Glutamatergic neuron (in vitro differentiated cells): Measurements from ENCODE around the gene SPN. TPM values are rescaled to one million over a fixed set of nuclear protein-coding genes. Genes with fewer than 3 reads are reported as not detected.
A peak's percentile ranks its signal among the peaks of the same experiment; 100 is the strongest.
"Not testable (repeated sequence)": the region's sequence is repeated elsewhere in the genome, so short reads cannot be mapped to it uniquely, and the experiment has no call there.

Source experiments
- DNase-seq: peaks from one replicate; pipeline ENCODE4 v3.0.0; 2022
- H3K27ac Mint-ChIP-seq: one replicate; pipeline ENCODE4 v1.8.0; 2020; ENCODE audit warnings: mild to moderate bottlenecking, mixed read lengths, inconsistent platforms; ENCODE audit not compliant: unreplicated experiment
- H3K27me3 Mint-ChIP-seq: one replicate; pipeline ENCODE4 v1.8.0; 2020; ENCODE audit warnings: mild to moderate bottlenecking, moderate library complexity, mixed read lengths, inconsistent platforms; ENCODE audit not compliant: unreplicated experiment
- H3K36me3 Mint-ChIP-seq: one replicate; pipeline ENCODE4 v1.8.0; 2020; ENCODE audit warnings: mild to moderate bottlenecking, mixed read lengths, inconsistent platforms; ENCODE audit not compliant: unreplicated experiment
- H3K4me1 Mint-ChIP-seq: one replicate; pipeline ENCODE4 v1.8.0; 2020; ENCODE audit warnings: mild to moderate bottlenecking, low read depth, mixed read lengths, inconsistent platforms; ENCODE audit not compliant: unreplicated experiment
- H3K4me3 Mint-ChIP-seq: one replicate; pipeline ENCODE4 v1.8.0; 2020; ENCODE audit warnings: mild to moderate bottlenecking, mixed read lengths, inconsistent platforms; ENCODE audit not compliant: unreplicated experiment
- H3K9me3 Mint-ChIP-seq: one replicate; pipeline ENCODE4 v1.8.0; 2020; ENCODE audit warnings: mild to moderate bottlenecking, moderate library complexity, mixed read lengths, inconsistent platforms; ENCODE audit not compliant: unreplicated experiment
- CTCF ChIP-seq: fragments of 200-600 bp; sonication (generic); IDR thresholded peaks from one replicate; pipeline ENCODE4 v1.5.0; 2021; ENCODE audit not compliant: partially characterized antibody, unreplicated experiment
- long read RNA-seq: library from polyadenylated mRNA; unstranded; transcript quantifications from one replicate; pipeline ENCODE4 v2.0.0, GENCODE V29; 2020; ENCODE audit not compliant: unreplicated experiment
- total RNA-seq: library from RNA; stranded (reverse); fragmentation: NEBNext Ultra II Directional; extraction: Animal tissue kit (Norgen Biotek cat#: 25700); gene quantifications from one replicate; pipeline ENCODE4 v1.2.1, GENCODE V29; 2021; ENCODE audit not compliant: unreplicated experiment

The SPN gene
- 0.27 TPM for total RNA-seq
- long read RNA-seq = 0 reads

- peaks cover 7% of the 10 kb centered on the region for H3K27me3 Mint-ChIP-seq
- TF ChIP-seq CTCF = no peak
- H3K4me3 Mint-ChIP-seq = peak within 1 kb of the TSS; percentile 20
- DNase-seq = no peak
- H3K4me1 Mint-ChIP-seq = peaks cover 19% of the 10 kb centered on the region
- no peak within 1 kb of the TSS for H3K27ac Mint-ChIP-seq
- peaks cover 1% of the 10 kb centered on the region for H3K9me3 Mint-ChIP-seq
- no peaks in the 10 kb centered on the region for H3K36me3 Mint-ChIP-seq
Observed at GRCh38 chr16:29663016-29663806, at the start of gene SPN. TSS of gene SPN (plus strand) at chr16:29663247. CDS start at chr16:29663729, 482 bp downstream.

GRCh38 chr16:29613307-29614057 lies 49.6 kb upstream of the SPN start:
- H3K27ac Mint-ChIP-seq, H3K9me3 Mint-ChIP-seq, H3K4me1 Mint-ChIP-seq, H3K27me3 Mint-ChIP-seq, H3K36me3 Mint-ChIP-seq: not testable (repeated sequence)
- DNase-seq = peak; percentile 92
- H3K4me3 Mint-ChIP-seq = peak overlapping the region; percentile 90

- DNase-seq, H3K27ac Mint-ChIP-seq, H3K36me3 Mint-ChIP-seq: not testable (repeated sequence)
Observed at GRCh38 chr16:29614691-29615314, 48.2 kb upstream of the SPN start.

GRCh38 chr16:29616127-29616526 lies 46.9 kb upstream of the SPN start:
- not testable (repeated sequence) for H3K4me1 Mint-ChIP-seq, H3K36me3 Mint-ChIP-seq, DNase-seq, H3K9me3 Mint-ChIP-seq, H3K27ac Mint-ChIP-seq, H3K4me3 Mint-ChIP-seq, H3K27me3 Mint-ChIP-seq

More at GRCh38 chr16:29614691-29615314, 48.2 kb upstream of the SPN start:
- not testable (repeated sequence) for H3K9me3 Mint-ChIP-seq, H3K27me3 Mint-ChIP-seq, H3K4me3 Mint-ChIP-seq, H3K4me1 Mint-ChIP-seq

GRCh38 chr16:29620591-29620990 lies 42.5 kb upstream of the SPN start:
- H3K4me3 Mint-ChIP-seq, H3K4me1 Mint-ChIP-seq, H3K27ac Mint-ChIP-seq, H3K9me3 Mint-ChIP-seq, H3K27me3 Mint-ChIP-seq, H3K36me3 Mint-ChIP-seq: not testable (repeated sequence)
- peak; percentile 51 for DNase-seq

- not testable (repeated sequence) for H3K4me3 Mint-ChIP-seq, DNase-seq, H3K9me3 Mint-ChIP-seq, H3K4me1 Mint-ChIP-seq, H3K27me3 Mint-ChIP-seq, H3K27ac Mint-ChIP-seq, H3K36me3 Mint-ChIP-seq
Observed at GRCh38 chr16:29622738-29623137, 40.3 kb upstream of the SPN start.

GRCh38 chr16:29623253-29623652 lies 39.8 kb upstream of the SPN start:
- not testable (repeated sequence) for H3K36me3 Mint-ChIP-seq, H3K27ac Mint-ChIP-seq, H3K4me1 Mint-ChIP-seq, DNase-seq, H3K9me3 Mint-ChIP-seq, H3K4me3 Mint-ChIP-seq, H3K27me3 Mint-ChIP-seq

GRCh38 chr16:29625114-29625513 lies 37.9 kb upstream of the SPN start:
- H3K27ac Mint-ChIP-seq, H3K27me3 Mint-ChIP-seq, DNase-seq, H3K36me3 Mint-ChIP-seq, H3K9me3 Mint-ChIP-seq, H3K4me3 Mint-ChIP-seq, H3K4me1 Mint-ChIP-seq: not testable (repeated sequence)

- not testable (repeated sequence) for H3K4me1 Mint-ChIP-seq, H3K9me3 Mint-ChIP-seq, H3K27me3 Mint-ChIP-seq, DNase-seq, H3K36me3 Mint-ChIP-seq, H3K4me3 Mint-ChIP-seq, H3K27ac Mint-ChIP-seq
Observed at GRCh38 chr16:29626778-29627331, 36.2 kb upstream of the SPN start.

- H3K27ac Mint-ChIP-seq, DNase-seq, H3K4me1 Mint-ChIP-seq, H3K9me3 Mint-ChIP-seq, H3K36me3 Mint-ChIP-seq, H3K27me3 Mint-ChIP-seq, H3K4me3 Mint-ChIP-seq: not testable (repeated sequence)
Observed at GRCh38 chr16:29627661-29628075, 35.4 kb upstream of the SPN start.

- H3K4me1 Mint-ChIP-seq, H3K27me3 Mint-ChIP-seq, H3K4me3 Mint-ChIP-seq, H3K27ac Mint-ChIP-seq, H3K9me3 Mint-ChIP-seq, DNase-seq, H3K36me3 Mint-ChIP-seq: not testable (repeated sequence)
Observed at GRCh38 chr16:29628707-29629106, 34.3 kb upstream of the SPN start.
